Hematopoietic multipotent progenitor cell treated with erythropoietin and hydrocortisone succinate and interleukin-3 and kit ligand, for 6 days (in vitro differentiated cells): ENCODE results near the gene HCAR3.

Experiments
- DNase-seq: peaks from one replicate; pipeline ENCODE4 v3.0.0-alpha.2; 2015

Gene HCAR3

GRCh38 chr12:122665759-122666158, 50.9 kb downstream of the HCAR3 start:
- no peak for DNase-seq

- DNase-seq = no peak
Measured at GRCh38 chr12:122665349-122665748, 51.3 kb downstream of the HCAR3 start.
